ENCODE data around the gene BCL7B. TPM values are rescaled to one million over a fixed set of nuclear protein-coding genes. Genes with fewer than 3 reads are reported as not detected.
A peak's percentile ranks its signal among the peaks of the same experiment; 100 is the strongest.
"Not testable (repeated sequence)": the region's sequence is repeated elsewhere in the genome, so short reads cannot be mapped to it uniquely, and the experiment has no call there.

The BCL7B gene
- polyA plus RNA-seq (ENCODE audit: insufficient read length in 4 of 4): 10 to 100 TPM; 30.9 to 45.2 (median 37.6) TPM

DNA sequence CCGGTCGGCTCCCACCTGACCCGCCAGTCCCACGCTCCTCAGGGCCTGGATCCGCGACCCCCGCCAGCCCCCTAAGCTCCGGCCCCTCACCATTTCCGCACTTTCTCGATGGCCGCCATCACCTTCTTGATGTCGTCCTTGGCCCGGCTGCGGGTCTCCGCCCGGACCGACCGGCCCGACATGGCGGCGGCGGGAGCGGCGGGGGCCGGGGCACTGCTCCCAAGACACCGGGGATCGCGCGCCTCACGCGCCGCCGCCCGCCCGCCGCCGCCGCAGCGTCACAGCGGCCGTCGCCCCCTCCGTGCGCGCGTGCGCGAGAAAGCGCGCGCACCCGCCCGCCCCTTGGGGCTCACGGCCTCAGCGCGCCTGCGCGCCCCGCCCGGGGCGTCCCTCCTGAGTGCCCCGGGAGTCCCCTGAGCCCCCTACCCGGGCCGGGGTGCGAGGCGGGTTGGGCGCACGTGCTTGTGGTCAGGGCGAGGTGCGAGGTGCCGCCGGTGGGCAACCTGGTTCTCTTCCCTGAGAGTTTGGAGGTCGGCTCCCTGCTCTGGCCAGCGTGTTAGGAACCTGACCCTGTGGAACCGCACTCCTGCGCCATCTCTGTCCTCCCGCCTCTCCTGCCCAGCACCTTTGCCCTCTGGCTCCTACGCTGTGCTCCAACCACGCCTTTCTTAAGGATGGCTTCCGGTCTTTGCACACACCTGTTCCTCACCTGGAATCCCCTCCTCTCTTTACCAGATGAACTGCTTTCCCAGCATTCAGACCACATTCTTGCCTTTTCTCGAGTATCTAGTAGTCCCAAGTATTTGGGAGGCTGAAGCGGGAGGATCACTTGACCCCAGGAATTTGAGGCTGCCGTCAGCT lies at the start of gene BCL7B:
Gene BCL7B, minus strand, starts transcription at position 294 of the 861 bp plus-strand sequence. Its CDS starts 112 bp downstream, at position 182.
- peak in 2 of 4 donors; percentile 44 to 48 for DNase-seq (ENCODE audit: low read depth in 4 of 4, low spot score in 3 of 4)

DNA sequence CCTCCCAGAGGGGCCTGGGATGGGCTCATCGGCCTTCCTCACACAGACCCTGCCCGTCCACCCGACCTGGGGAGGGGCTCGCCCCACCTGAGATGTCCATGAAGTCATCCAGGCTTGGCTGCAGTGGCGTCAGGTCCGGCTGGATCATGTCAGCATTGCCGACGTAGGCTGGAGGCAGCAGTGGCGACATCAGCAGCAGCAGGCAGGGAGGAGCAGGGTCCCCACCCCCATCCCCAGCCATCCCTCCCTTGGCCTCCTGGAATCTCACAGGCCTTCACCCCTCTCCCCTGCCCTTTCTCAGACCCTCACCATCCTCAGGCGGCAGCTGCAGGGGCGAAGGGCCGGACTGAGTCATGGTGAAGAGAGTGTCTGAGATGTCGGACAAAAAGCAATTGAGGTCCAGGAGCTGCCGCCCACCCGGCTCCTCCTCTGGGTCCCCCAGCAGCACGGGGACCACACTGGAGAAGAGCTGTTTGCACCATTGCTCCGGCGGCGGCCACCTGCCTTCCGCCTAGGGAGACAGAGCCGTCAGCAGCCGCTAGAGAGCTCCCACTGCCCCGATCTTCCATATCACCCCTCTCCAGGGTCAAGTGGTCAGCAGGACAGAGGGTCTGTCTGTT lies 48.2 kb upstream of the BCL7B start:
- DNase-seq (ENCODE audit: low read depth in 4 of 4, low spot score in 3 of 4): no peak

DNA sequence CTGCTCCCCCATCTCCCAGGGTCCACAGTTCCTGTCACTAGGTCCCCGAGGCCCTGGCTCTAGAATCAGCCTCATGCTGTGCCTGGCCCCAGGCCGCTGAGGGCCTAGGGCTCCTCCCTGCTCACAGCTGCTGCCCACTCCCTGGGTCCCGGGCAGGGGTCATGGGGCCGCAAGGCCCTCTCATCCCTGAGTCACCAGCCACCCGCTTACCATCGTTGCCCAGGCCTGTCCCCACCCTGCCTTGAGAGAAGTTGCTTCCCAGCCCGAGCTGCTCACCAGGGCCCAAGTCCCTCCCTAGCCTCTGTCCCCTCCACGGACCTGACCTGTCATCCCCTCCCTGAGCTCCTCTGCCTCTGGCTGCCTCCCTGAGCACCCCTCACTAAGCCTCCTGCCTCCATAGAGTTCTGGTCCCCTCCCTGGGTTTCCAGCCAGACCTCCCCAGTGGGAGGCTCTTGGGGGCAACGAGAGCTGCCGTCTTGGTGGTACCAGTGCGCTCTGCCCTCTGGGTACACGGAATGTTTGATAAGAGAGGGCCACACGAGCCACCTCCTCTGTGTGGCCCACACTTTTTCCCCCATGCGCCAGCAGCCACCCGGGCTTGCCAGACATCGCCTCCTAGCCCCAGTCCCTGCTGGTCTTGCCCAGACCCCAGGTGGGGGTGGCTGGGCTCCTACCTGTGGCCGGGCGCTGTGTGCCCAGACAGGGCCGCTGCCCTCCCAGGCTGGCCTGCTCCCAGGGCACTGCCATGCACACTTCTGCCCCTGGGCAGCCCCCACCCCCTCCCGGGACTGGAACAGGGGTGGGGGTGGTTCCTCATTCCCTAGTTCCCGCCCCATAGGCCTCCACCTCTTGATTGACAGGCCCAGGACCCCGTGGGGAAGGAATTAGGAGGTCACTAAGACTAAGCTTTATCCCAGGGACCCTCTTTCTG lies 45.5 kb upstream of the BCL7B start:
- DNase-seq (ENCODE audit: low read depth in 4 of 4, low spot score in 3 of 4): no peak

DNA sequence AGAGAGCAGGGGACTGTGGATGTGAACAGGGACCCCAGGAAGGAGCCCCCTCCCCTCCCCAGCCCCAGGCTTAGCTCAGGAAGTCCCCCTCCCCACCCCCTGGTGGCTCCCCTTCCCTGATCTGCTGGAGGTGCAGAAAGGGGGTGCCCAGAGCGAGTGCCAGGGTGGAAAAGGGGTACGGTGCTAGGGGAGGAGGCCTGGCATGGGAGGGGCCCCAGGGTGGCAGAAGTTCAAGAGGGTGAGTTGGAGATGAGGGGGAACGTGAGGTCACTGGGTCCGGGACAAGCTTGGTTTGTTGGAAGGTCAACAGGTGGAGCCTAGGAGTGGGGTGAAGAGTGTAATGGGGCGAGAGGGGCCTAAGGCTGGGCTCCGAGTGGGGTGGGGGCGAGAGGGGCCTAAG lies 42.4 kb upstream of the BCL7B start:
- no peak for DNase-seq (ENCODE audit: low read depth in 4 of 4, low spot score in 3 of 4)

DNA sequence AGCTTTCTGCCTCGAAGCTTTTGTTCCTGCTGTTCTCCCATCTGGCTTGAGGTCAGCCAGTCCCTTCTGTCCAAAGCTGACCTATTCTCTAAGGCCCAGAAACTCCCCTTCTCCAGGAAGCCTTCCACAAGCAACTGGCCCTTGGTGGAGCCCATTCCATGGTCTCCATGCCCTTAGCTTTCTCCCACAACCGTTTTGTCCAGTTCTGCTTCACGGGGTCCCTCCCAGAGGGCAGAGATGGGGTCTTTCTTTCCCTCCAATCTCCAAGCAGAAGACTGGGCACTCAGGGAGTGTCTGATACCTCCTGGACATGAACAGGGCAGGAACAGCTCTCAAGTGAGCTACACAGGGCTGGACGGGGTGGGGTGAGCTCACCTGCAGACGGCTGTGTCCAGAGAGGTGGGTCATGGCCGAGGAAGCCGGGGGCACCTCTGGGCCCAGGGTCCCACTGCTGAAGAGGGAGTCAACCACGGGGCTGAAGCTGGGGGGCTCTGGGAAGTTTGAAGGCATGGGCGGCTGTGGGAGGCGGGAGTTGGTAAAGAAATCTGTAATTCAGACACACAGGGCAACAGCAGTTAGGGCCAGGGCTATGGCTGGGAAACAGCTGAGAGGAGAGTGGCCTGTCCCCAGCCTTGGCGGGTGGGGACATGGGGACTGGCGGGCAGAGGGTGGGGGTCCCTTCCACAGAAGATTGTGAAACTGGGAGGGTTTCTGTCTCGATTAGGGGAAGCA lies 41.8 kb upstream of the BCL7B start:
- no peak for DNase-seq (ENCODE audit: low read depth in 4 of 4, low spot score in 3 of 4)

DNA sequence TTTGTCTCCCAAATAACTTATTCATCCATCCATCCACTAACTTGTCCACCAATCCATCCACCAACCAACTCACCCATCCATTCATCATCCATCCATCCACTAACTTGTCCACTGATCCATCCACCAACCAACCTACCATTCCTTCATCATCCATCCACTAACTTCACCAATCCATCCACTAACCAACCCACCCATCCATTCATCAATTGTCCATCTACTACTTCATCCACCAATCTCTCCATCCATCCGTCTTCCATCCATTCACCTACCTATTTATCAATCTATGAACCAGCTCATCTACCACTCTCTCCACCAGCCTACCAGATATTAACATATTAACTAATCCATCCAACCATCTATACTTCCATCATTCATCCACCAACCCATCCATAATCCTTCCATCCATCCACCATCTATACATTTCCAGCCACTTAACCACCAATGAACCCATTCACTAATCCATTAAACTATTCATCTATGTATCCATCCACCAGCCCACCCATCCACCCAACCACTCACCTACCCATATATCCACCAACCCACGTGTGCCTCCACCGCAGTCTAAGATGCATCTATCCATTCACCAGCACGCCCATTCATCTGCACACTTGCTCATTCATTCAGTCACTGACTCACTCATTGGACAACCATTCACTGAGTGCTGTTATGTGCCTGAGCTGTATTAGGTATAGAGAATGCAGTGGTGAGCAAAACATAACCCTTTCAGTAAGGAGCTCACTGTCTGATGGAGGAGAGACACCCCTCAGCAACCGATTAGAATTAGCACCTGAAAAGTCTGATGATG lies 40.7 kb upstream of the BCL7B start:
- DNase-seq (ENCODE audit: low read depth in 4 of 4, low spot score in 3 of 4): no peak

DNA sequence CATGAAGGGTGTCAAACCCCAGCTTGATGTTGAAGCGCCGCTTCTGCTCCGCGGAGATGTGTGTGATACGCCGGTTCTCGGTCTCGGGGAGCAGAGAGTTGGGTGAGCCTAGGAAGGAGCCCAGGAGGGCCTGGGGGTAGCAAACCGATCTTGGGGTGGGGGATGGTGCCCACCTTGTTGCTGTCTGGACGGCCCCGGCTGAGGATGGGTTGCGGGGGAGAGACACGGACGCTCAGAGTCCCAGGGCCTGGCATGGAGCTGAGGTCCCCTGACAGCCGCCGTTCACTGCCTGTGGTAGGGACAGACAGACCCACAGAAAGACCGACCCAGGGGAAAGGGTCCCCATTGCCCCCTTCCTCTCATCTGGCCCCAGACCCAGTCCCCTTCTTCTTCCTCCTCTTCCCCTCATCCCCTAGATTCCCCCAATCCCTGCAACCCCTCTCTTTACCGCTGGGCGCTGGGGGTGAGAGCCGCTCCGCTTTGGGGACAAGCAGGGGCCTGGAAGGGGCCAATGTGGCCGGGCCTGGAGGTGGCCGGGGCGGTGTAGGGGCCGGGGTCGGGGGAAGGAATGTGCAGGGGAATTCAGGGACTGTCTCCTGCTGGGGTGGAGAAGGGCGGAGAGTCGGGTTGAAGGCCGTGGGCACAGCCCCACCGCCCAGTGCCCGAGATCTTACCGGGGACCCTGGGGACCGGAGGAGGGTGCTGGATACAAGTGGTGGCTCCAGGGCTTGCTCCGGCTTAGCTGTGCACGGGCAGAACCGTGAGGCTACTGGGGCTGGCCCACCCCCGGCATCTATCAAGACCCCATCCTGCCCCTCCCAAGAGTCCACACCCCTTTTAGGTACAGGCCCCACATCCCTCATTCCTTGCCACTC lies 38.9 kb upstream of the BCL7B start:
- no peak for DNase-seq (ENCODE audit: low read depth in 4 of 4, low spot score in 3 of 4)

DNA sequence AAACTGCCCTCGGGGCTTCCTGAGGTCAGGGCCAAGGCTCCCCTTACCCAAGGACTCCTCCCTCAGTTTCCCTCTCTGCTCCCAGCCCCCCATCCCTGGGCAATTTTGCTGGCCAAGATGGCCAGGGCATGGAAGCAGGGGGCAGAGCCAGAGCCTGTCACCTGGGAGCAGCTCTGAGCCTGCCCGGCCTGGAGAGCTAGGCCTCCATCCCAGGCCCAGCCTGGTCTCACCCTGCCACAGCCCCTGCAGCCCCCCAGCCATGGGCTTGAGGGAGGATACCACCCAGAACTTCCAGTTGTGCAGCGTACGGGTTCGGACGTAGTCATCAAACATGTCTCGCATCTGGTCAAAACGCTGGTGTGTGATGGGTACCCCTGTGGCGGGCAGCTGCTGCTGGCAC lies 37.9 kb upstream of the BCL7B start:
- no peak for DNase-seq (ENCODE audit: low read depth in 4 of 4, low spot score in 3 of 4)

DNA sequence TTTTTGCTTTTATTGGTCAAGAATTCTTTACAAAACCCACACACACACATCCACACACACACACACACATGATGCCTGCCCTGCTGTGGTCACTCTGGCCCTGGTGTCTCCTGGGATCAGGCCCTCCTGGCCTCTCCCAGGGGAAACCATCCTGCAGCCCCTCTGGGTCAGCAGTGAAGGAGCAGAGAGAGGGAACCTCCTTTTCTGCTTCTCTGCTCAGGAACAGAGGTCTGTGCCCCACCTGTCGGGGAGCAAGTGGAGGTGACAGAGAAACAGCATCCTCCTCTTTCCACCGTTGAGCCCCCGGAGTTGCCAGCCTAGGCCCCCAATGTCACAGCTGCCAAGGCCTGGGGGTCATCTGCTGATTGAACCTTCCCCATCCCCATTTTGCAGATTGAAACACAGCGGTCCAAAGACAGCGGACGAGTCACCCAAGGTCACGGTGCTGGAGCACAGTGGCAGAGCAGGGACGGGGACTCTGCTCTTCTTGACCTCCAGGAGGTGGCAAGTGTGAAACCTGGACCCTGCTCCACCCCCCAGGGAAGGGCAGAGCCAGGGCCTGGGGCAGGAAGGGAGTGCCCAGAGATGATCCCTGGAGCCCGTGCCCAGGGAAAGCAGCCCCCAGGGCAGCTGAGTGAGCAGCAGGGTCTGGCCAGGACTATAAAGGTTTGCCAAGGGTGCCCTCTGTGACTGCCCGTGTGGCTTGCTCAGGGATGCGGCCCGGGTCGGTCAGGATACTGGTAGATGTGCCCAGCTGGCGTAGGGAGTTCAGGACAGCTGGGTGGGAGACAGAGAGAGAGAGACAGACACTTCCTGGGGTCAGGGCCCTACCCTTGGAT lies 35.9 kb upstream of the BCL7B start:
- DNase-seq (ENCODE audit: low read depth in 4 of 4, low spot score in 3 of 4): no peak

DNA sequence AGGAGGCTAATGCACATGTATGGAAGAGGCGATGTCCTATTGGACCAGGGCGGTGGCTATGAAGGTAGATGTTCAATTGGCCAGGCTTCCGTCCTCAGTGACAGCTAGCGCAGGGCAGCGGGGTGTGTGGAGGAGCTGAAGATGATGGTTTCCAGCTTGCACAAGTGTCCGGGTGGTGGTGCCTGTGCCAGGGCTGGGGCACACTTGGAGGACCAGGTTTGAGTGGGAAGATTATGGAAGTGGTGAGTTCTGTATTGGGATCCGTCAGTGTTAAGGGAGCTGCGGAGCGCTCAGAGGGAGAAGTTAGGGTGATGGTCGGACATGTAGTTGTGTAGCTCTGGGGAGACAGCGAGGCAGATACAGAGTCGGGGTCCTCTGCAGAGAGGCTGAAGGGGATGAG lies 29.4 kb upstream of the BCL7B start:
- no peak for DNase-seq (ENCODE audit: low read depth in 4 of 4, low spot score in 3 of 4)

DNA sequence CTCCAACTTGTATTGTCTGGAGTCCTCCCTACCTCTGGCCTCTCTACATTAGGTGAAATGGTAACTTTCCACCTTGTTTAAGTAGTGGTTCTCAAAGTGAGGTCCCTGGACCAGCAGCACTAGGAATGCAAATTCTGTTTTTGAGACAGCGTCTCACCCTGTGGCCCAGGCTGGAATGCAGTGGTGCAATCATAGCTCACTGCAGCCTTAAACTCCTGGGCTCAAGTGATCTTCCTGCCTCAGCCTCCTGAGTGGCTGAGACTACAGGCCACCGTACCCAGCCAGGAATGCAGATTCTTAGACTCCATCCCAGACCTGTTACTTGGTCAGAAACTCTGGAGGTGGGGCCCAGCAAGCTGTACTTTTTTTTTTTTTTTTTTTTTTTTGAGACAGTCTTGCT lies 27.7 kb upstream of the BCL7B start:
- no peak for DNase-seq (ENCODE audit: low read depth in 4 of 4, low spot score in 3 of 4)

DNA sequence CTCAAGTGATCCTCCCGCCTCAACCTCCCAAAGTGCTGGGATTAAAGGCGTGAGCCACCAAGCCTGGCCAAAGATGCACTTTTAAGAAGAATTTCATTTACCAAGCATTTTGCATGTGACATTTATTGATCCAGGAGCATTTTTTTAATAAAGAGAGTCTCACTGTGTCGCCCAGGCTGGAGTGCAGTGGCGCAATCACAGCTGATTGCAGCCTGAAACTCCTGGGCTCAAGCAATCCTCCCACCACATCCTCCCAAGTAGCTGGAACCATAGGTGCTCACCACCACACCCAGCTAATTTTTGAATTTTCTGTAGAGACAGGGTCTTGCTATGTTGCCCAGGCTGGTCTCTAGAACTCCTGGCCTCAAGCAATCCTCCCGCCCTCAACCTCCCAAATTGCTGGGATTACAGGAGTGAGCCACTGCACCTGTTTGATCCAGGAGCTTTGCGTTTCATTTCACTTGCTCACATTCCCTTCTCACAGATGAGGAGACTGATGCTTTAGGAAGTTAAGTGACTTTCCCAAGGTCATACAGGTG lies 25.2 kb upstream of the BCL7B start:
- no peak for DNase-seq (ENCODE audit: low read depth in 4 of 4, low spot score in 3 of 4)

DNA sequence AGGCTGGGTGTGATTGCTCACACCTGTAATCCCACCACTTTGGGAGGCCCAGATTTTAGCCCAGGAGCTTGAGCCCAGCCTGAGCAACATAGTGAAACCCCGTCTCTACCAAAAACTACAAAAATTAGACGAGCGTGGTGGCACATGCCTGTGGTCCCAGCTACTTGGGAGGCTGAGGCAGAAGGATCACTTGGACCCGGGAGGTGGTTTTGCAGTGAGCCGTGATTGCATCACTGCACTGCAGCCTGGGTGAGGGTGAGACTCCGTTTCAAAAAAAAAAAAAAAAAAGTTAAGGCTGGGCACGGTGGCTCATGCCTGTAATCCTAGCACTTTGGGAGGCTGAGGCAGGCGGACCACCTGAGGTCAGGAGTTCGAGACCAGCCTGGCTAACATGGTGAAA lies 23.5 kb upstream of the BCL7B start:
- not testable (repeated sequence) for DNase-seq (ENCODE audit: low read depth in 4 of 4, low spot score in 3 of 4)

DNA sequence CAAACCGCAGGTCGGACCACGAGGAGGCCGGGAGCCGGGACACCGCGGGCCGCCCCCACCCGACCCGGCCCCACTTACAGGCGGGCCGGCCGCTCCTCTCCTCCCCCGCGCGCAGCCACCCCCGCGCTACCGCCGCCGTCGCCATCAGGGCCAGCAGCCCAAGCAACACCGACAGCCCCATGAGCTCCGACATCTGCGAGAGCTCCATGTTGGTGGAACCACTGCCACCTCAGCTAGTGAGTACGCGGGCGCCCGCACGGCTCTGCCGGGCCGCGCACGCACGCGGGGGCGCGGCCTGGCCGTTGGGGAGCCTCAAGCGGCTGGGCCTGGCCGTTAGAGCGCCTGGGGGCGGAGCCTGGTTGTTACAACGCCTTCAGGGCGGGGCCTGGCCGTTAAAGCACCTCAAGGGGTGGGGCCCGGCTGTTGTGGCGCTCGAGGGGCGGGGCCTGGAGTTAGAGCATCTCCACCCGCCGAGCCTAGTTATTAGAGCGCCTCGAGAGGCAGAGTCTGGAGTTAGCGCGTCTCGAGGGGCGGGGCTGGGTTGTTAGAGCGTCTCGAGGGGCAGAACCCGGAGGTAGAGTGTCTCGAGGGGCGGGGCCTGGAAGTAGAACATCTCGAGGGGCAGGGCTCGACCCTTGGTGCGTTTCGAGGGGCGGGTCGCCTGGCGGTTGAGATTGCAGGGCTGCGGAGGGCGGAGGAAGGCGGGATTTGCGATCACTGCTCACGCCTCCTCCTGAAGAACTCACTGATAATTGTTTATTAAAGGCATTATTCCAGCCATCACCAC lies 21.0 kb upstream of the BCL7B start, which contains the start of gene TBL2:
Gene TBL2, minus strand, starts transcription at position 238 of the 787 bp plus-strand sequence. Its CDS starts 30 bp downstream, at position 208.
- peak; percentile 91 to 98 (median 96) for DNase-seq (ENCODE audit: low read depth in 4 of 4, low spot score in 3 of 4)

DNA sequence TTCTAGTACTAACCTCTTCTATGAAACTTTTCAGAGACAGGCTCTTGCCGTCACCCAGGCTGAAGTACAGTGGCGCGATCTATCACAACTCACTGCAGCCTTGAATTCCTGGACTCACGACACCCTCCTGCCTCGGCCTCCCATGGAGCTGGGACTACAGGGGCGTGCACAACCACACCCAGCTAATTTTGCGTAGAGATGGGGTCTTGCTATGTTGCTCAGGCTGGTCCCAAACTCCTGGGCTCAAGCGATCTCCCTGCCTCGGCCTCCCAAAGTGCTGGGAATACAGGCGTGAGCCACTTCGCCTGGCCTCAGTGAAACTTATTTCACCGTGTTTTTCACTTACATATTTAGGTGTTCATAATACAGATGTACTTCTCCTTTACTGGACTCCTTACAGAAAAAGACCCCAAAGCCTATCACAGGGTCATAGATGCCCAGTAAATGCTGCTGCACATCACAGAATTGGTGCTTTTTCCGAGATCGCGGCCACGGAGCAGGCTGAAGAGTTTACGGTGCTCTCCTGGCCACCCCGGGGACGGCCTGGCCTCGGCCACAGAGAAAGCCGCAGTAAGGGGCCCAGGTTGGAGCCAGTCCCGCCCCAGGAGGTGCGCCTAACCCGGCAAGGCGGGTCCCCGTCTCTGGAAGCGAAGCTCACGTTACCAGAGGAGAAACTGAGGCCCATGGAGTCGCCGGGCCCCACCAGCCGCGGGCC lies 20.3 kb upstream of the BCL7B start:
- DNase-seq (ENCODE audit: low read depth in 4 of 4, low spot score in 3 of 4): no peak

DNA sequence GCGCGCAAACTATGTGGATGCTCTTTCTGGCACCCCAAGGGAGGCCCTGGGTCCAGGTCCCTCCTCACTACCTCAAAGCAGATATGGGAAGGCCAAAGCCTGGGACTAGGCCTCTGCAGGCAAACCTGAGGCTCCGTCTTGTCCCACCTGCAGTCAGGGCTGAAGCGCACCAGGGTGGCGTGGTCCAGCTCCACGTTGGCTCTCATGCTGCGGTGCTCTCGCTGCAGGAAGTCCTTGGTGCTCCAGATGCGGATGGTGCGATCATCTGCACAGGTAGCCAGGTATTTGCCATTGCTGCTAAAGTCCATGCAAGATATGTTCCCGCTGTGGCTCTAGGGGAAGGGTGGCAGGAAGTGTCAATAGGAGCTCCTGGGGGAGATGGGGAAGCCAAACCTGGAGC lies 16.3 kb upstream of the BCL7B start:
- no peak for DNase-seq (ENCODE audit: low read depth in 4 of 4, low spot score in 3 of 4)
